DND-41 (cell line): Measurements from ENCODE around the gene SLC44A2.

ENCODE experiments used
- ATAC-seq: fragments of 200-7000 bp; cut with Tn5 transposase; 3 replicates; pipeline ENCODE4 v1.9.1; 2021; ENCODE audit warnings: low read depth; ENCODE audit not compliant: insufficient read depth
- DNase-seq: peaks from one replicate; pipeline ENCODE4 v3.0.0-alpha.2; 2020
- H2AFZ ChIP-seq: 2 replicates; pipeline ENCODE4 v1.6.0; 2012; ENCODE audit warnings: low read depth, low read length
- H3K27ac ChIP-seq: 2 replicates; pipeline ENCODE4 v1.5.1; 2012; ENCODE audit warnings: low read length, inconsistent platforms
- H3K27me3 ChIP-seq: fragments of 200-600 bp; sonication (generic); 2 replicates; pipeline ENCODE4 v1.6.0; 2012; ENCODE audit warnings: low read length, mild to moderate bottlenecking, inconsistent platforms; ENCODE audit not compliant: insufficient read depth, poor library complexity
- H3K36me3 ChIP-seq: 2 replicates; pipeline ENCODE4 v1.5.1; 2012; ENCODE audit warnings: low read length, inconsistent platforms; ENCODE audit not compliant: insufficient read depth
- H3K4me1 ChIP-seq: 2 replicates; pipeline ENCODE4 v1.5.1; 2012; ENCODE audit warnings: mild to moderate bottlenecking, low read length; ENCODE audit not compliant: insufficient read depth
- H3K4me2 ChIP-seq: 2 replicates; pipeline ENCODE4 v1.6.0; 2012; ENCODE audit warnings: mild to moderate bottlenecking, moderate library complexity, low read length, inconsistent platforms; ENCODE audit not compliant: insufficient read depth
- H3K4me3 ChIP-seq, 2 experiments: fragments of 200-600 bp in 1 of 2; shearing (Covaris generic) in 1 of 2; 2 replicates each; pipeline ENCODE4 v1.5.1; 2012 to 2016; ENCODE audit warnings: inconsistent platforms in 2 of 2, low read length in 2 of 2, mild to moderate bottlenecking in 2 of 2, low read depth in 1 of 2, moderate library complexity in 1 of 2
- H3K79me2 ChIP-seq: 2 replicates; pipeline ENCODE4 v1.6.0; 2012; ENCODE audit warnings: low read length, inconsistent platforms; ENCODE audit not compliant: insufficient read depth
- H3K9ac ChIP-seq: 2 replicates; pipeline ENCODE4 v1.6.0; 2012; ENCODE audit warnings: low read depth, mild to moderate bottlenecking, inconsistent platforms, low read length, moderate library complexity
- H3K9me3 ChIP-seq: 2 replicates; pipeline ENCODE4 v1.5.1; 2012; ENCODE audit warnings: low read length, moderate library complexity, mild to moderate bottlenecking, inconsistent platforms; ENCODE audit not compliant: insufficient read depth, severe bottlenecking
- H4K20me1 ChIP-seq: 2 replicates; pipeline ENCODE4 v1.6.0; 2012; ENCODE audit warnings: low read length; ENCODE audit not compliant: insufficient read depth
- CTCF ChIP-seq: IDR thresholded peaks from 2 replicates; pipeline ENCODE4 v1.5.1; 2012; ENCODE audit warnings: borderline replicate concordance, low read length, moderate library complexity, mild to moderate bottlenecking; ENCODE audit not compliant: poor library complexity, severe bottlenecking; ENCODE audit errors: extremely low read depth
- EZH2 ChIP-seq: IDR thresholded peaks from 3 replicates; pipeline ENCODE4 v1.6.1; 2012; ENCODE audit warnings: borderline replicate concordance, low read depth, mild to moderate bottlenecking, moderate library complexity, low read length, inconsistent platforms; ENCODE audit not compliant: severe bottlenecking

The SLC44A2 gene

GRCh38 chr19:10620786-10621185 lies 4.6 kb upstream of the SLC44A2 start:
- no peak for ATAC-seq
- no peak overlapping the region for H3K4me3 ChIP-seq
- no peaks in the 10 kb centered on the region for H3K9me3 ChIP-seq
- H3K27me3 ChIP-seq = no peaks in the 10 kb centered on the region
- no peak overlapping the region for H2AFZ ChIP-seq
- no peak overlapping the region for H3K4me2 ChIP-seq
- no peak overlapping the region for H3K9ac ChIP-seq
- no peak for DNase-seq
- H3K27ac ChIP-seq = no peak overlapping the region; the same call in 1 of the 2 replicates
- no peak for TF ChIP-seq EZH2
- no peak for TF ChIP-seq CTCF
- H4K20me1 ChIP-seq = peaks cover 21% of the 10 kb centered on the region
- H3K79me2 ChIP-seq = peaks cover 50% of the 10 kb centered on the region
- peaks cover 10% of the 10 kb centered on the region for H3K36me3 ChIP-seq
- no peaks in the 10 kb centered on the region for H3K4me1 ChIP-seq

GRCh38 chr19:10621966-10622365 lies 3.4 kb upstream of the SLC44A2 start:
- TF ChIP-seq CTCF = no peak
- no peak for TF ChIP-seq EZH2
- H3K4me2 ChIP-seq = no peak overlapping the region

GRCh38 chr19:10624585-10624984 lies 768 bp upstream of the SLC44A2 start:
- Histone ChIP-seq H3K4me2 (no peak overlapping the region), H3K27me3 (no peaks in the 10 kb centered on the region), H3K9me3 (no peaks in the 10 kb centered on the region), H4K20me1 (peaks cover 22% of the 10 kb centered on the region), H3K4me3 (no peak overlapping the region), H3K36me3 (peaks cover 20% of the 10 kb centered on the region), H3K9ac (no peak overlapping the region), H3K79me2 (peaks cover 21% of the 10 kb centered on the region), H3K27ac (no peak overlapping the region), H2AFZ (no peak overlapping the region), H3K4me1 (no peaks in the 10 kb centered on the region)
- ATAC-seq (no peak), DNase-seq (no peak)
- no peak for TF ChIP-seq CTCF
- no peak for TF ChIP-seq EZH2

More at GRCh38 chr19:10621966-10622365, 3.4 kb upstream of the SLC44A2 start:
- Histone ChIP-seq H2AFZ (no peak overlapping the region), H3K79me2 (peaks cover 41% of the 10 kb centered on the region), H3K27ac (no peak overlapping the region), H3K9ac (no peak overlapping the region), H3K27me3 (no peaks in the 10 kb centered on the region), H3K4me3 (no peak overlapping the region), H4K20me1 (peaks cover 22% of the 10 kb centered on the region), H3K4me1 (no peaks in the 10 kb centered on the region), H3K9me3 (no peaks in the 10 kb centered on the region), H3K36me3 (peaks cover 10% of the 10 kb centered on the region)
- DNase-seq (no peak), ATAC-seq (no peak)

GRCh38 chr19:10625762-10626138 lies 397 bp downstream of the SLC44A2 start:
- Histone ChIP-seq H3K79me2 (peaks cover 18% of the 10 kb centered on the region), H3K9ac (no peak overlapping the region), H3K4me1 (no peaks in the 10 kb centered on the region), H2AFZ (no peak overlapping the region), H3K27ac (no peak overlapping the region), H3K4me2 (no peak overlapping the region), H3K9me3 (no peaks in the 10 kb centered on the region), H3K36me3 (peaks cover 20% of the 10 kb centered on the region), H3K27me3 (no peaks in the 10 kb centered on the region), H3K4me3 (no peak overlapping the region), H4K20me1 (peaks cover 22% of the 10 kb centered on the region)
- no peak for ATAC-seq
- TF ChIP-seq CTCF (no peak), EZH2 (no peak)
- no peak for DNase-seq
